Measurements from ENCODE around the gene TPMT. TPM values are rescaled to one million over a fixed set of nuclear protein-coding genes. Genes with fewer than 3 reads are reported as not detected.

The TPMT gene
- total RNA-seq, 1 donor from 2014 or later: 10.5 TPM

- DNase-seq (ENCODE audit: low read depth) (no peak), FAIRE-seq (no peak)
- no peak overlapping the region for H3K4me2 ChIP-seq (ENCODE audit: low read length)
- no peak overlapping the region for H3K4me3 Mint-ChIP-seq (ENCODE audit: unreplicated experiment)
- TF ChIP-seq EZH2 (IDR thresholded peaks at IDR 0.05; ENCODE audit: insufficient read depth, low read length) (no peak), CTCF (IDR thresholded peaks at IDR 0.05; ENCODE audit: insufficient read depth, low read depth, low read length) (no peak)
- H2AFZ ChIP-seq (ENCODE audit: low read depth, low read length): no peak overlapping the region
- H3K4me3 ChIP-seq (ENCODE audit: insufficient read depth, low read depth, low read length): no peak overlapping the region
- H3K79me2 ChIP-seq (ENCODE audit: insufficient read depth, low read length): no peaks in the 10 kb centered on the region
- H3K27me3 Mint-ChIP-seq (ENCODE audit: low read depth, unreplicated experiment): no peaks in the 10 kb centered on the region
- H3K36me3 Mint-ChIP-seq (ENCODE audit: low read depth, unreplicated experiment): no peaks in the 10 kb centered on the region
- no peaks in the 10 kb centered on the region for H3K27me3 ChIP-seq (ENCODE audit: insufficient read depth, low read length)
- H3K27ac Mint-ChIP-seq (ENCODE audit: unreplicated experiment): no peak overlapping the region
- no peak overlapping the region for H3K9ac ChIP-seq (ENCODE audit: low read length)
- H3K9me3 Mint-ChIP-seq (ENCODE audit: unreplicated experiment): no peaks in the 10 kb centered on the region
- no peaks in the 10 kb centered on the region for H3K4me1 Mint-ChIP-seq (ENCODE audit: low read depth, unreplicated experiment)
- no peaks in the 10 kb centered on the region for H4K20me1 ChIP-seq (ENCODE audit: insufficient read depth, low read length)
- H3K9me3 ChIP-seq (ENCODE audit: insufficient read depth, low read depth, low read length): no peaks in the 10 kb centered on the region
- no peaks in the 10 kb centered on the region for H3K4me1 ChIP-seq (ENCODE audit: insufficient read depth, low read length)
- no peaks in the 10 kb centered on the region for H3K36me3 ChIP-seq (ENCODE audit: insufficient read depth, low read length)
- H3K27ac ChIP-seq (ENCODE audit: low read depth, low read length): no peak overlapping the region
Observed at GRCh38 chr6:18107061-18107460, 47.8 kb downstream of the TPMT start.

- Mint-ChIP-seq H3K27me3 (ENCODE audit: low read depth, unreplicated experiment) (no peaks in the 10 kb centered on the region), H3K27ac (ENCODE audit: unreplicated experiment) (no peak overlapping the region), H3K36me3 (ENCODE audit: low read depth, unreplicated experiment) (no peaks in the 10 kb centered on the region), H3K4me3 (ENCODE audit: unreplicated experiment) (no peak overlapping the region), H3K4me1 (ENCODE audit: low read depth, unreplicated experiment) (peaks cover 12% of the 10 kb centered on the region), H3K9me3 (ENCODE audit: unreplicated experiment) (no peaks in the 10 kb centered on the region)
- FAIRE-seq (no peak), DNase-seq (ENCODE audit: low read depth) (no peak)
- no peak overlapping the region for H3K27ac ChIP-seq (ENCODE audit: low read depth, low read length)
- H3K9me3 ChIP-seq (ENCODE audit: insufficient read depth, low read depth, low read length): no peaks in the 10 kb centered on the region
- H3K4me1 ChIP-seq (ENCODE audit: insufficient read depth, low read length): no peaks in the 10 kb centered on the region
- H3K79me2 ChIP-seq (ENCODE audit: insufficient read depth, low read length): no peaks in the 10 kb centered on the region
- no peaks in the 10 kb centered on the region for H4K20me1 ChIP-seq (ENCODE audit: insufficient read depth, low read length)
- no peaks in the 10 kb centered on the region for H3K27me3 ChIP-seq (ENCODE audit: insufficient read depth, low read length)
- H3K36me3 ChIP-seq (ENCODE audit: insufficient read depth, low read length): no peaks in the 10 kb centered on the region
- no peak overlapping the region for H3K4me2 ChIP-seq (ENCODE audit: low read length)
- H3K9ac ChIP-seq (ENCODE audit: low read length): no peak overlapping the region
- TF ChIP-seq EZH2 (IDR thresholded peaks at IDR 0.05; ENCODE audit: insufficient read depth, low read length) (no peak), CTCF (IDR thresholded peaks at IDR 0.05; ENCODE audit: insufficient read depth, low read depth, low read length) (no peak)
- H3K4me3 ChIP-seq (ENCODE audit: insufficient read depth, low read depth, low read length): no peak overlapping the region
- H2AFZ ChIP-seq (ENCODE audit: low read depth, low read length): no peak overlapping the region
Observed at GRCh38 chr6:18102783-18103509, 51.9 kb downstream of the TPMT start.

DNA sequence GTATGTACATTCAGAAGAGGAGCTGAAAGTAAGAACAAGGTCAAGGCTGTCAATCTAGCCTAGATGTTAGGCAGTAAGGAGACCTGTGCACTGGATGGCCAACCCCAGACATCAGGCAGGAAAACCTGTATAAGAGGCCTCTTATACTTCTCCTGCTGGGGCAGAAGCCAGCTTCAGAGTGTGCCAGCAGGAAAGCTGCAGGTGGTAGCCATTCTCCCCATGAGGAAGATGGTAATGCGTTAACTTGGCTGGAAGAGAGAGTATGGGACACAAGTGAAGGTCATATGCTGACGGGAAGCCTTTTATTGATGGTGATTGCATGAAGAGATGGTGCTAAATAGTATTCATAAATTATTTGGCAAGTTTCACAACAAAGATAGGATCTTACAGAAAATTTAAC is 53.0 kb downstream of the TPMT start:
- Mint-ChIP-seq H3K4me3 (ENCODE audit: unreplicated experiment) (no peak overlapping the region), H3K4me1 (ENCODE audit: low read depth, unreplicated experiment) (peaks cover 12% of the 10 kb centered on the region), H3K9me3 (ENCODE audit: unreplicated experiment) (no peaks in the 10 kb centered on the region), H3K27ac (ENCODE audit: unreplicated experiment) (no peak overlapping the region), H3K27me3 (ENCODE audit: low read depth, unreplicated experiment) (no peaks in the 10 kb centered on the region), H3K36me3 (ENCODE audit: low read depth, unreplicated experiment) (no peaks in the 10 kb centered on the region)
- no peak for FAIRE-seq
- Histone ChIP-seq H3K36me3 (ENCODE audit: insufficient read depth, low read length) (no peaks in the 10 kb centered on the region), H3K9ac (ENCODE audit: low read length) (no peak overlapping the region), H3K27ac (ENCODE audit: low read depth, low read length) (no peak overlapping the region), H3K79me2 (ENCODE audit: insufficient read depth, low read length) (no peaks in the 10 kb centered on the region), H3K4me2 (ENCODE audit: low read length) (no peak overlapping the region), H3K4me3 (ENCODE audit: insufficient read depth, low read depth, low read length) (no peak overlapping the region), H3K9me3 (ENCODE audit: insufficient read depth, low read depth, low read length) (no peaks in the 10 kb centered on the region), H3K4me1 (ENCODE audit: insufficient read depth, low read length) (no peaks in the 10 kb centered on the region), H4K20me1 (ENCODE audit: insufficient read depth, low read length) (no peaks in the 10 kb centered on the region), H3K27me3 (ENCODE audit: insufficient read depth, low read length) (no peaks in the 10 kb centered on the region), H2AFZ (ENCODE audit: low read depth, low read length) (no peak overlapping the region)
- no peak for DNase-seq (ENCODE audit: low read depth)
- TF ChIP-seq CTCF (IDR thresholded peaks at IDR 0.05; ENCODE audit: insufficient read depth, low read depth, low read length) (no peak), EZH2 (IDR thresholded peaks at IDR 0.05; ENCODE audit: insufficient read depth, low read length) (no peak)
